BJ (cell line): ENCODE measurements around the gene CLTCL1. TPM values are rescaled to one million over a fixed set of nuclear protein-coding genes. Genes with fewer than 3 reads are reported as not detected.

Experiments used
- CTCF ChIA-PET: fragments of 350-600 bp; formaldehyde crosslinking; extraction: SDS; loops from one replicate; lab custom pipeline; 2021; ENCODE audit warnings: antibody characterized with exemption, inconsistent platforms; lab: Yijun Ruan, JAX
- POLR2A ChIA-PET: fragments of 300-600 bp; sonication (Branson Sonifier 250); formaldehyde crosslinking; extraction: SDS; loops from one replicate; lab custom pipeline; 2021; ENCODE audit warnings: antibody characterized with exemption; lab: Charles Lee
- DNase-seq: peaks from one replicate; pipeline ENCODE4 v3.0.0-alpha.2; 2011; ENCODE audit warnings: low read depth
- H3K27me3 ChIP-seq: 2 replicates; pipeline ENCODE4 v1.6.0; 2011; ENCODE audit warnings: low read length; ENCODE audit not compliant: control insufficient read depth, insufficient read depth
- H3K36me3 ChIP-seq: 2 replicates; pipeline ENCODE4 v1.5.1; 2011; ENCODE audit warnings: low read length; ENCODE audit not compliant: control insufficient read depth, insufficient read depth
- H3K4me3 ChIP-seq: 2 replicates; pipeline ENCODE4 v1.5.1; 2011; ENCODE audit warnings: low read depth, mild to moderate bottlenecking, control low read depth, low read length
- CTCF ChIP-seq: IDR thresholded peaks from 2 replicates; pipeline ENCODE4 v1.5.1; 2011; ENCODE audit warnings: low read depth, mild to moderate bottlenecking, control low read depth, inconsistent platforms, low read length, moderate library complexity; ENCODE audit not compliant: insufficient read depth
- polyA plus RNA-seq: library from polyadenylated mRNA; depleted of rRNA; stranded (reverse); fragments of >200 nt; gene quantifications from 2 replicates; pipeline ENCODE4 v1.2.3, GENCODE V29; 2011

The CLTCL1 gene
- polyA plus RNA-seq, 1 experiment: 14.0 TPM

- POLR2A ChIA-PET: no interaction called here
- DNase-seq: no peak
- CTCF ChIA-PET: interaction anchor here (1.4 kb wide), 1 partner anchor 11 kb away, joined by 3 read pairs; no protein-coding TSS in a partner anchor
- no peak for TF ChIP-seq CTCF
- Histone ChIP-seq H3K4me3 (no peak overlapping the region), H3K27me3 (no peaks in the 10 kb centered on the region; the same call in 1 of the 2 replicates), H3K36me3 (no peaks in the 10 kb centered on the region)
These were observed 13.0 kb upstream of the CLTCL1 start for GRCh38 chr22:19304547-19304946.

GRCh38 chr22:19303785-19304184 lies 12.3 kb upstream of the CLTCL1 start:
- no peak for TF ChIP-seq CTCF
- POLR2A ChIA-PET: no interaction called here

GRCh38 chr22:19295733-19296132 lies 4.2 kb upstream of the CLTCL1 start:
- Histone ChIP-seq H3K4me3 (no peak overlapping the region), H3K36me3 (no peaks in the 10 kb centered on the region), H3K27me3 (no peaks in the 10 kb centered on the region)
- POLR2A ChIA-PET: no interaction called here
- TF ChIP-seq CTCF: no peak
- DNase-seq: no peak
- CTCF ChIA-PET: interaction anchor here (2.3 kb wide), 1 partner anchor 335 kb away, joined by 6 read pairs; no protein-coding TSS in a partner anchor

More at GRCh38 chr22:19303785-19304184, 12.3 kb upstream of the CLTCL1 start:
- DNase-seq: no peak
- Histone ChIP-seq H3K27me3 (no peaks in the 10 kb centered on the region; the same call in 1 of the 2 replicates), H3K4me3 (no peak overlapping the region), H3K36me3 (no peaks in the 10 kb centered on the region)
- CTCF ChIA-PET: interaction anchor here (1.4 kb wide), 1 partner anchor 10 kb away, joined by 3 read pairs; no protein-coding TSS in a partner anchor

- Histone ChIP-seq H3K4me3 (peak overlapping the region; percentile 55), H3K36me3 (0 out of 2 replicates have a peak, but pooled peaks cover 1% of the 10 kb centered on the region), H3K27me3 (no peaks in the 10 kb centered on the region)
- CTCF ChIA-PET: no interaction called here
- no peak for TF ChIP-seq CTCF
- POLR2A ChIA-PET: no interaction called here
- DNase-seq: no peak
These were observed 1.1 kb upstream of the CLTCL1 start for GRCh38 chr22:19292458-19293230.

GRCh38 chr22:19291218-19291579 lies 320 bp downstream of the CLTCL1 start:
- TF ChIP-seq CTCF: no peak
- no peak for DNase-seq
- ChIA-PET CTCF (no interaction called here), POLR2A (no interaction called here)
- H3K36me3 ChIP-seq: 0 out of 2 replicates have a peak, but pooled peaks cover 1% of the 10 kb centered on the region
- H3K27me3 ChIP-seq: no peaks in the 10 kb centered on the region
- H3K4me3 ChIP-seq: peak overlapping the region; percentile 65
